Glutamatergic neuron (in vitro differentiated cells): Measurements from ENCODE around the gene TRDMT1. TPM values are rescaled to one million over a fixed set of nuclear protein-coding genes. Genes with fewer than 3 reads are reported as not detected.

Source experiments
- DNase-seq: peaks from one replicate; pipeline ENCODE4 v3.0.0; 2022
- H3K27ac Mint-ChIP-seq: one replicate; pipeline ENCODE4 v1.8.0; 2020; ENCODE audit warnings: mild to moderate bottlenecking, mixed read lengths, inconsistent platforms; ENCODE audit not compliant: unreplicated experiment
- H3K27me3 Mint-ChIP-seq: one replicate; pipeline ENCODE4 v1.8.0; 2020; ENCODE audit warnings: mild to moderate bottlenecking, moderate library complexity, mixed read lengths, inconsistent platforms; ENCODE audit not compliant: unreplicated experiment
- H3K36me3 Mint-ChIP-seq: one replicate; pipeline ENCODE4 v1.8.0; 2020; ENCODE audit warnings: mild to moderate bottlenecking, mixed read lengths, inconsistent platforms; ENCODE audit not compliant: unreplicated experiment
- H3K4me1 Mint-ChIP-seq: one replicate; pipeline ENCODE4 v1.8.0; 2020; ENCODE audit warnings: mild to moderate bottlenecking, low read depth, mixed read lengths, inconsistent platforms; ENCODE audit not compliant: unreplicated experiment
- H3K4me3 Mint-ChIP-seq: one replicate; pipeline ENCODE4 v1.8.0; 2020; ENCODE audit warnings: mild to moderate bottlenecking, mixed read lengths, inconsistent platforms; ENCODE audit not compliant: unreplicated experiment
- H3K9me3 Mint-ChIP-seq: one replicate; pipeline ENCODE4 v1.8.0; 2020; ENCODE audit warnings: mild to moderate bottlenecking, moderate library complexity, mixed read lengths, inconsistent platforms; ENCODE audit not compliant: unreplicated experiment
- total RNA-seq: library from RNA; stranded (reverse); fragmentation: NEBNext Ultra II Directional; extraction: Animal tissue kit (Norgen Biotek cat#: 25700); gene quantifications from one replicate; pipeline ENCODE4 v1.2.1, GENCODE V29; 2021; ENCODE audit not compliant: unreplicated experiment
- TF ChIP-seq, protein P1 (sequence below): fragments of 200-600 bp; sonication (generic); IDR thresholded peaks from one replicate; pipeline ENCODE4 v1.5.0; 2021; ENCODE audit not compliant: partially characterized antibody, unreplicated experiment

Gene TRDMT1
- total RNA-seq, 1 donor from 2014 or later, result 8.9 TPM

DNA sequence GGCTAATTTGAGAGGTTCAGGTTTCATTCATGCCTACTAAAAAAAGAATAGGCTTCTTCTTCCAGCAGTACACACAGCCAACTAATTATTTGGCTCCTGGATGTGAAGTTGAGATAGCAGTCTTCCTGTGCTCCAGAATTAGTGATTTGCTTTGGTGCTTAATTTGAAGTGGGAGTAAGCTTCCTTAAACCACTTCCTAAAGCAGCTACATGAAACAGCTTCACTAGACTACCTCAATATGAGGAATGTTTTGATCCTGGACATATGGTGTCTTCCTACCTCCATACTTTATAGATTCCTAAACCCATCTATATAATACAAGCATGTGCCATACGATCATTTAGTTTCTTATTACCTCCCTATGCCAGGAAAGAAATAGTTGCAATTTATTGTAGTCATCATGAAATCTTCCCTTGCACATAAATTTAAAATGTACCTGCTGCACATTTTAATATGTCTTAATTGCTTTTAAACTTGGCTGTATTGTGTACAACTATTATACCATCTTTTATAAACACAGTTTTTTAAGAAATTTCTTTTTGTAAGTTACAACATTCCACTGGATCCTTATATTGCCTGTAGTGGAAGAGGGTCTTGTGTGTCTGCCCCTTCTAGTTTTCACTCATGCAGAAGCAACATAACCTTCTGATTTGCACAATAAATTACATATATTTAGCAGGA, 35.1 kb upstream of the TRDMT1 start:
- no peaks in the 10 kb centered on the region for H3K27me3 Mint-ChIP-seq
- TF ChIP-seq, protein P1, sequence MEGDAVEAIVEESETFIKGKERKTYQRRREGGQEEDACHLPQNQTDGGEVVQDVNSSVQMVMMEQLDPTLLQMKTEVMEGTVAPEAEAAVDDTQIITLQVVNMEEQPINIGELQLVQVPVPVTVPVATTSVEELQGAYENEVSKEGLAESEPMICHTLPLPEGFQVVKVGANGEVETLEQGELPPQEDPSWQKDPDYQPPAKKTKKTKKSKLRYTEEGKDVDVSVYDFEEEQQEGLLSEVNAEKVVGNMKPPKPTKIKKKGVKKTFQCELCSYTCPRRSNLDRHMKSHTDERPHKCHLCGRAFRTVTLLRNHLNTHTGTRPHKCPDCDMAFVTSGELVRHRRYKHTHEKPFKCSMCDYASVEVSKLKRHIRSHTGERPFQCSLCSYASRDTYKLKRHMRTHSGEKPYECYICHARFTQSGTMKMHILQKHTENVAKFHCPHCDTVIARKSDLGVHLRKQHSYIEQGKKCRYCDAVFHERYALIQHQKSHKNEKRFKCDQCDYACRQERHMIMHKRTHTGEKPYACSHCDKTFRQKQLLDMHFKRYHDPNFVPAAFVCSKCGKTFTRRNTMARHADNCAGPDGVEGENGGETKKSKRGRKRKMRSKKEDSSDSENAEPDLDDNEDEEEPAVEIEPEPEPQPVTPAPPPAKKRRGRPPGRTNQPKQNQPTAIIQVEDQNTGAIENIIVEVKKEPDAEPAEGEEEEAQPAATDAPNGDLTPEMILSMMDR, result no peak
- DNase-seq, result no peak
- H3K4me3 Mint-ChIP-seq, result no peak overlapping the region
- no peaks in the 10 kb centered on the region for H3K9me3 Mint-ChIP-seq
- H3K27ac Mint-ChIP-seq, result no peak overlapping the region
- H3K36me3 Mint-ChIP-seq, result no peaks in the 10 kb centered on the region
- H3K4me1 Mint-ChIP-seq, result no peaks in the 10 kb centered on the region

DNA sequence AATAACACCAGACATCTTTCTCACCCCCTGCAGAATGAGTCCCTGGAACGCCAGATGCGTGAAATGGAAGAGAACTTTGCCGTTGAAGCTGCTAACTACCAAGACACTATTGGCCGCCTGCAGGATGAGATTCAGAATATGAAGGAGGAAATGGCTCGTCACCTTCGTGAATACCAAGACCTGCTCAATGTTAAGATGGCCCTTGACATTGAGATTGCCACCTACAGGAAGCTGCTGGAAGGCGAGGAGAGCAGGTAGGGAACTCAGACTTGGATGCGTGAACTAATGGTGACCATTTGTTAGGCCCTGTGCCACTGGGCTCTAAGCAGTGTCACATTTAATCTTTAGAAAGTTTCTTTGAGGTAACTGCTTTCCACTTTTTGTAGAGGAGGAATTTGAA, 33.7 kb upstream of the TRDMT1 start:
- DNase-seq, result no peak
- Mint-ChIP-seq H3K36me3 (no peaks in the 10 kb centered on the region), H3K27me3 (peaks cover 2% of the 10 kb centered on the region), H3K27ac (no peak overlapping the region), H3K4me3 (no peak overlapping the region), H3K4me1 (no peaks in the 10 kb centered on the region), H3K9me3 (no peaks in the 10 kb centered on the region)
- TF ChIP-seq, protein P1, result no peak

DNA sequence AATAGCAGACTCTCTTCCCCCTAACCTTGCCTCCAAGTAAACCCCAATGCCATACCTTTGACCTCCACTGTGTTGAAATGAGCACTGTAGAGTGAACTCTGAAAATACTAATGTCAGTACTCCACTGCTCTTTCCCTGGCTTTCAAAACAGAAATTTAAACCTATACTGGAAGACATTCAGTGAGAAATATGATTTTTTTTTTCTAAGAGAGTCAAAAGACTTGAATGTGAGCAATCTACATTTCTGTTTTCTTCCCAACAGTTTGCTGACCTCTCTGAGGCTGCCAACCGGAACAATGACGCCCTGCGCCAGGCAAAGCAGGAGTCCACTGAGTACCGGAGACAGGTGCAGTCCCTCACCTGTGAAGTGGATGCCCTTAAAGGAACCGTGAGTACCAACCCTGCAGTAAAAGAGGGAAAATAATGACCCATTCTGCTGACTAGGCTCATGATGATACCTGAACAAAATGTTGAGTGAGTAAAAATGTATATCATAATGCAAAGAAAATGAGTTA, 33.0 kb upstream of the TRDMT1 start:
- Mint-ChIP-seq H3K4me1 (no peaks in the 10 kb centered on the region), H3K9me3 (no peaks in the 10 kb centered on the region), H3K4me3 (no peak overlapping the region), H3K36me3 (no peaks in the 10 kb centered on the region), H3K27me3 (peaks cover 5% of the 10 kb centered on the region), H3K27ac (no peak overlapping the region)
- TF ChIP-seq, protein P1, result no peak
- DNase-seq, result no peak

DNA sequence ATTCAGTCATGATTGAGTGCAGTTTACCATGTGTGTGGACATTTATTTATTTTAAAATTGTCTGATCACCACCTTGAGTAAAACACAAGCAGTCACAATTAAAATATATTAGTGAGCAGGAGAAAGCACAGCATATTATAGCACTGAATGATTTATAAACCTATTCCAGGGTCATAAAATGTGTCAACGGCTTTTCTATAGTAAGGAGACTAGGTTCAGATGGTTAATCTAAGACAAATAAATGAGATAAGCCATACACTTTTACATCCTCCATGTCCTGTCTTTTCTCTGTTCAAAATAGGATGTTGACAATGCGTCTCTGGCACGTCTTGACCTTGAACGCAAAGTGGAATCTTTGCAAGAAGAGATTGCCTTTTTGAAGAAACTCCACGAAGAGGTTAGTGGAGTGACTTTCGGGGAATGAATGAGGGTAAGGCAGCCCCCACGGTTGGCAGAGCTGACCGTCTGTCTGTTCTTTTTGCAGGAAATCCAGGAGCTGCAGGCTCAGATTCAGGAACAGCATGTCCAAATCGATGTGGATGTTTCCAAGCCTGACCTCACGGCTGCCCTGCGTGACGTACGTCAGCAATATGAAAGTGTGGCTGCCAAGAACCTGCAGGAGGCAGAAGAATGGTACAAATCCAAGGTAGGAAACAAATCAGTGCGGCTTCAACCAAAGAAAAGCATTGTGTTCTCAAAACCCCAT, 32.0 kb upstream of the TRDMT1 start:
- H3K27ac Mint-ChIP-seq, result no peak overlapping the region
- H3K36me3 Mint-ChIP-seq, result no peaks in the 10 kb centered on the region
- no peak for DNase-seq
- no peaks in the 10 kb centered on the region for H3K4me1 Mint-ChIP-seq
- peaks cover 9% of the 10 kb centered on the region for H3K27me3 Mint-ChIP-seq
- peaks cover under 1% of the 10 kb centered on the region for H3K9me3 Mint-ChIP-seq
- H3K4me3 Mint-ChIP-seq, result no peak overlapping the region
- TF ChIP-seq, protein P1, result no peak

DNA sequence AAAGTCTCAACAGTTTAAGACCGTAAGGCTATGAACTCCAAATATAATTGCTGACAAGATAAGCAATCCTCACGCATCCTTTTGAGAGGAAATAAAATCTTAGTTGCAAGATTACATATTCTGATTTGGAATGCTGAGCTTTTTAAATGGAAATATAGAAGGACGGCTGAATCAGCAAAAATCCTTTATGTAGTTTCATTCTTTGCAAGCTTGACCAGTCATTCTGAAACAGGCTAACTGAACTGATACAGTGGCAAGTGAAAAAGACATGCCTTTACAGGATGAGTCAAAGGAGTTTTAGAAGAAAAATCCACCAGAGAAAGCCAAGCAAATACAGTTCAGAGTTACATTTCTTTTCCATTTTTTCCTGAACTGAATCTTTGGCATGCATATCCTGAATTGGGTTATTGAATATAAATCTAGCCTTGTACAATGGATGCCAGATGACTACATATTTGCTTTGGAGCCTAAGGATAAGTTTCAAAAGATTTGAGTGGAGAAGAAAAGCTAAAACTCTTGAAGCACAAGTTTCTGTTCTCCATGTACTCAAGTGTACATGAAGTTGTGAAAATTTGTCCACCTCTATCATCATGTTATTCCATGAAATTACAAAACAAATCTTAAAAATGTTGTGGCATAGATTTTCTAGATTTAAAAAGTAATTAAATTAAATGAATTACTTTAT, 30.9 kb upstream of the TRDMT1 start:
- Mint-ChIP-seq H3K27ac (no peak overlapping the region), H3K27me3 (peaks cover 15% of the 10 kb centered on the region)

More for the DNA sequence above, 30.9 kb upstream of the TRDMT1 start:
- DNase-seq, result no peak
- peaks cover 5% of the 10 kb centered on the region for H3K9me3 Mint-ChIP-seq
- TF ChIP-seq, protein P1, result no peak
- no peaks in the 10 kb centered on the region for H3K36me3 Mint-ChIP-seq
- H3K4me3 Mint-ChIP-seq, result no peak overlapping the region
- no peaks in the 10 kb centered on the region for H3K4me1 Mint-ChIP-seq
